ENCODE data around the gene TRIM52.
A peak's percentile ranks its signal among the peaks of the same experiment; 100 is the strongest.

DNA sequence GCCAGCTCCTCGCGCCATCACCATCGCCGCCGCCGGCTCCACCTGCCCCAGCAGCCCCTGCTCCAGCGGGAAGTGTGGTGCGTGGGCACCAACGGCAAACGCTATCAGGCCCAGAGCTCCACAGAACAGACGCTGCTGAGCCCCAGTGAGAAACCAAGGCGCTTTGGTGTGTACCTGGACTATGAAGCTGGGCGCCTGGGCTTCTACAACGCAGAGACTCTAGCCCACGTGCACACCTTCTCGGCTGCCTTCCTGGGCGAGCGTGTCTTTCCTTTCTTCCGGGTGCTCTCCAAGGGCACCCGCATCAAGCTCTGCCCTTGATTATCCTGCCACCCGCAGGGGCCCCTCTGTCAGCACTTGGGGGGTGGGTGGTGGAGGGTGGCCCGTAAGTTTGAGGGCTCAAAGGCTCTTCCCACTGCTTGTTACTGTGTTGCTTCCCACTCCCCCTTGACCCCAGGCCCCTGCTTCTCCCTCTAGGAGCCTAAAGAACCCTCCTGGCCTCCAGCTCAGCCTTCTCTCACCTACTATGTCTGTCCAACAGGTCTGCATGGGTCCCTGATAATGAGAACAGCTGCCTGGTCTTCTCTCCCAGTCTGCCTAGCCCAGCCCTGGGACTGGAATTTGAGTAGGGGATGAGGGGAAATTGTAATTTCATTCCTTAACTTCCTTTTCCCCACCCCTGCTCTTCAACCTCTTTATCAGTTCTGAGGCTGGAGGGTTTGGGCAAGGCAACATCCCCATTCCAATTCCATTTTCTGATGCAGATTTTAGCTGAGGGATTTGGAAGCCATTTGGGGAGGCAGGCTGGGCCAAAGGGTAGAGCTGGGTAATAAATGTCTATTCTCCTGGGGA is 26.3 kb downstream of the TRIM52 start:
- TF ChIP-seq EP300 (IDR thresholded peaks at IDR 0.05; ENCODE audit: borderline replicate concordance in 1 of 2, low read depth in 1 of 2, low read length in 1 of 2) (no peak), CTCF (IDR thresholded peaks at IDR 0.05) (no peak), RCOR1 (IDR thresholded peaks at IDR 0.05; ENCODE audit: low read length) (no peak), USF1 (IDR thresholded peaks at IDR 0.05; ENCODE audit: borderline replicate concordance, low read depth) (no peak), POLR2AphosphoS5 (IDR thresholded peaks at IDR 0.05; ENCODE audit: low read depth, low read length) (peak; percentile 79), EZH2phosphoT487 (IDR thresholded peaks at IDR 0.05; ENCODE audit: borderline replicate concordance, low read depth) (no peak), TAF1 (IDR thresholded peaks at IDR 0.05; ENCODE audit: borderline replicate concordance, low read depth, low read length) (no peak), SIN3A (IDR thresholded peaks at IDR 0.05; ENCODE audit: borderline replicate concordance, low read depth, low read length) (no peak; the same call in 1 of the 2 replicates)
- TF ChIP-seq, protein P1, sequence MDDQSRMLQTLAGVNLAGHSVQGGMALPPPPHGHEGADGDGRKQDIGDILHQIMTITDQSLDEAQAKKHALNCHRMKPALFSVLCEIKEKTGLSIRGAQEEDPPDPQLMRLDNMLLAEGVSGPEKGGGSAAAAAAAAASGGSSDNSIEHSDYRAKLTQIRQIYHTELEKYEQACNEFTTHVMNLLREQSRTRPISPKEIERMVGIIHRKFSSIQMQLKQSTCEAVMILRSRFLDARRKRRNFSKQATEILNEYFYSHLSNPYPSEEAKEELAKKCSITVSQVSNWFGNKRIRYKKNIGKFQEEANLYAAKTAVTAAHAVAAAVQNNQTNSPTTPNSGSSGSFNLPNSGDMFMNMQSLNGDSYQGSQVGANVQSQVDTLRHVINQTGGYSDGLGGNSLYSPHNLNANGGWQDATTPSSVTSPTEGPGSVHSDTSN (IDR thresholded peaks at IDR 0.05): no peak; the same call in 1 of the 2 replicates

All from SK-N-SH (cell line).